Measurements from ENCODE around the gene MT4.

The MT4 gene

DNA sequence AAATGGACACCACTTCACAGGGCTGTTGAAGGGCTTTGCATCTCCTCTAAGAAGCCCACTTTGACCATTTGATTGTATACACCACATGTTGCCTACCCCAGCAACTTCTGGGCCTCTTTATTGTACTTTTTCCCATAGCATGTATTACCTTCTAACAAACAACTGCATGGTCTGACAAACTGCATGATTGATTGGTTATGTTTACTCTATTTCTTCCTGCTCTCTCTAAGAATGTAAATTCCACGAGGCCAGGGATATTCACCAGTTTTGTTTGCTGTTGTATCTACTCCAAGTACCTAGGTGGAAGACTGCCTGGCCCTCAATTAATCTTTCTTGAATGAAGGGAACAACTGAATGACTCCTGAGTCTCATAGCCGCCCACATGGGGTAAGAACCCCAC is 22.8 kb upstream of the MT4 start:
- TF ChIP-seq ZNF112 (tag by site-specific recombination; IDR thresholded peaks at IDR 0.05) (no peak), ZNF558 (tag by site-specific recombination; IDR thresholded peaks at IDR 0.05) (no peak), GFI1B (tag by site-specific recombination; IDR thresholded peaks at IDR 0.05) (no peak), ZNF433 (tag by site-specific recombination; IDR thresholded peaks at IDR 0.05; ENCODE audit: low read depth) (no peak), ZNF777 (tag by site-specific recombination; IDR thresholded peaks at IDR 0.05; ENCODE audit: borderline replicate concordance) (no peak), KLF10 (tag by site-specific recombination; IDR thresholded peaks at IDR 0.05) (no peak), MYNN (tag by site-specific recombination; IDR thresholded peaks at IDR 0.05; ENCODE audit: borderline replicate concordance) (no peak), ZNF341 (tag by site-specific recombination; IDR thresholded peaks at IDR 0.05; ENCODE audit: low read depth) (no peak), ZNF292 (tag by site-specific recombination; IDR thresholded peaks at IDR 0.05; ENCODE audit: borderline replicate concordance, low read depth) (no peak), OVOL3 (tag by site-specific recombination; IDR thresholded peaks at IDR 0.05) (no peak), ZNF16 (tag by site-specific recombination; IDR thresholded peaks at IDR 0.05; ENCODE audit: low read depth) (no peak), ZSCAN30 (tag by site-specific recombination; IDR thresholded peaks at IDR 0.05) (no peak)
- TF ChIP-seq, protein P1, sequence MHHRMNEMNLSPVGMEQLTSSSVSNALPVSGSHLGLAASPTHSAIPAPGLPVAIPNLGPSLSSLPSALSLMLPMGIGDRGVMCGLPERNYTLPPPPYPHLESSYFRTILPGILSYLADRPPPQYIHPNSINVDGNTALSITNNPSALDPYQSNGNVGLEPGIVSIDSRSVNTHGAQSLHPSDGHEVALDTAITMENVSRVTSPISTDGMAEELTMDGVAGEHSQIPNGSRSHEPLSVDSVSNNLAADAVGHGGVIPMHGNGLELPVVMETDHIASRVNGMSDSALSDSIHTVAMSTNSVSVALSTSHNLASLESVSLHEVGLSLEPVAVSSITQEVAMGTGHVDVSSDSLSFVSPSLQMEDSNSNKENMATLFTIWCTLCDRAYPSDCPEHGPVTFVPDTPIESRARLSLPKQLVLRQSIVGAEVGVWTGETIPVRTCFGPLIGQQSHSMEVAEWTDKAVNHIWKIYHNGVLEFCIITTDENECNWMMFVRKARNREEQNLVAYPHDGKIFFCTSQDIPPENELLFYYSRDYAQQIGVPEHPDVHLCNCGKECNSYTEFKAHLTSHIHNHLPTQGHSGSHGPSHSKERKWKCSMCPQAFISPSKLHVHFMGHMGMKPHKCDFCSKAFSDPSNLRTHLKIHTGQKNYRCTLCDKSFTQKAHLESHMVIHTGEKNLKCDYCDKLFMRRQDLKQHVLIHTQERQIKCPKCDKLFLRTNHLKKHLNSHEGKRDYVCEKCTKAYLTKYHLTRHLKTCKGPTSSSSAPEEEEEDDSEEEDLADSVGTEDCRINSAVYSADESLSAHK (tag by site-specific recombination; IDR thresholded peaks at IDR 0.05) = no peak
- TF ChIP-seq, protein P2, sequence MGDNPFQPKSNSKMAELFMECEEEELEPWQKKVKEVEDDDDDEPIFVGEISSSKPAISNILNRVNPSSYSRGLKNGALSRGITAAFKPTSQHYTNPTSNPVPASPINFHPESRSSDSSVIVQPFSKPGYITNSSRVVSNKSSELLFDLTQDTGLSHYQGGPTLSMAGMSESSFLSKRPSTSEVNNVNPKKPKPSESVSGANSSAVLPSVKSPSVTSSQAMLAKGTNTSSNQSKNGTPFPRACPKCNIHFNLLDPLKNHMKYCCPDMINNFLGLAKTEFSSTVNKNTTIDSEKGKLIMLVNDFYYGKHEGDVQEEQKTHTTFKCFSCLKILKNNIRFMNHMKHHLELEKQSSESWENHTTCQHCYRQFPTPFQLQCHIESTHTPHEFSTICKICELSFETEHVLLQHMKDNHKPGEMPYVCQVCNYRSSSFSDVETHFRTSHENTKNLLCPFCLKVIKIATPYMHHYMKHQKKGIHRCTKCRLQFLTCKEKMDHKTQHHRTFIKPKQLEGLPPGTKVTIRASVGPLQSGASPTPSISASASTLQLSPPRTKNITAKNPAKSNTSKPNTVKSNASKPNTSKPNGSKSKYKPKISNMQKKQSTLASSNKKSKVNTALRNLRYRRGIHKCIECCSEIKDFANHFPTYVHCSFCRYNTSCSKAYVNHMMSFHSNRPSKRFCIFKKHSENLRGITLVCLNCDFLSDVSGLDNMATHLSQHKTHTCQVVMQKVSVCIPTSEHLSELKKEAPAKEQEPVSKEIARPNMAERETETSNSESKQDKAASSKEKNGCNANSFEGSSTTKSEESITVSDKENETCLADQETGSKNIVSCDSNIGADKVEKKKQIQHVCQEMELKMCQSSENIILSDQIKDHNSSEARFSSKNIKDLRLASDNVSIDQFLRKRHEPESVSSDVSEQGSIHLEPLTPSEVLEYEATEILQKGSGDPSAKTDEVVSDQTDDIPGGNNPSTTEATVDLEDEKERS (tag by site-specific recombination; IDR thresholded peaks at IDR 0.05) = no peak
- Histone ChIP-seq H3K4me3 (ENCODE audit: low read depth, low read length) (no peak overlapping the region), H3K4me1 (ENCODE audit: control insufficient read depth, insufficient read depth, low read length) (no peaks in the 10 kb centered on the region), H3K27ac (ENCODE audit: extremely low read depth, low read depth, low read length) (no peak overlapping the region), H3K36me3 (ENCODE audit: control insufficient read depth in 2 of 2, insufficient read depth in 1 of 2, low read length in 2 of 2) (no peaks in the 10 kb centered on the region), H3K9me3 (ENCODE audit: control insufficient read depth, insufficient read depth, low read depth, low read length) (no peaks in the 10 kb centered on the region)
- ChIA-PET CTCF (no interaction called here), POLR2A (interaction anchor here (0.5 kb wide), 1 partner anchor 298 kb away, joined by 4 read pairs; no protein-coding TSS in a partner anchor)

DNA sequence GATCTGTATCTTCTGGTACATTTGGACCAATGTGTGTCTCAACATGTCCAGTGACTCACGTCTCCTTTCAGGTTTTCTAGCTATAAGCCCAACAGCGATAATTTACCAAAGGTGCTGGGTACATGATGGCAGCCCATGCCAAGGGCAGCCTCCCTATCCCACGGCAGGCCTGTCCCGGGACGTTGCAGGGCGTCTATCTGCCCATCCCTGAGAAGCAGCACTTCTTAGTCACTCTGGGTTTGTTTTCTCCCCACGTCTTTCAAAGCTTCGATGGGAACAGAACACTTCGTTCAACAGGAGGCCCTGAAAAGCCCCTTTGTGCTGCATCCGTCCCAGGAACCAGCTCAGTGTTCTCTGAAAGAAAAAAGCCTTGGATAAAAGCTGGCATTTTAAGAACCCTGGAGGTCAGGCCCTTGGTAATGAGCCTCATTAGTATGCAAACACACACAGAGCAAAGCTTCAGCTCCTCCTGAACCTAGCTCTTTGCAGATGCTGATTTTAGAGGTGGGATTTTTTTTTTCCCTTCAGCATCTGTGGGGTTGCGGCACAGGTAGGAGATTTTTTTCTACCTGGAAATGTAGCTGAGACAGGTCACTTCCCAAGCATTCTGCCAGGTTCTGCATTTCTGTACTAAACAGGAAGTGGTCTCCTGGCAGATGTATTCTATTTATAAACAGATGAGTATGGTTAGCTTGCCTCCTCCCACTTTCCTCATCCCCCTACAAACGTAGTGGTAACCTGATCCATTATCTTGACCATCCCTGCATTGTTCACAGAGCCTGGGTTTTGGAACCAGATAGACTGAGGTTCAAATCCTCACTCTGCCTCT is 17.5 kb upstream of the MT4 start:
- Histone ChIP-seq H3K36me3 (ENCODE audit: control insufficient read depth in 2 of 2, insufficient read depth in 1 of 2, low read length in 2 of 2) (no peaks in the 10 kb centered on the region), H3K4me3 (ENCODE audit: low read depth, low read length) (no peak overlapping the region), H3K9me3 (ENCODE audit: control insufficient read depth, insufficient read depth, low read depth, low read length) (no peaks in the 10 kb centered on the region), H3K4me1 (ENCODE audit: control insufficient read depth, insufficient read depth, low read length) (0 out of 2 replicates have a peak, but pooled peaks cover 5% of the 10 kb centered on the region), H3K27ac (ENCODE audit: extremely low read depth, low read depth, low read length) (no peak overlapping the region)
- TF ChIP-seq ZSCAN16 (tag by site-specific recombination; IDR thresholded peaks at IDR 0.05) = peak; percentile 89
- TF ChIP-seq ZNF174 (tag by site-specific recombination; IDR thresholded peaks at IDR 0.05) = no peak
- TF ChIP-seq, protein P3, sequence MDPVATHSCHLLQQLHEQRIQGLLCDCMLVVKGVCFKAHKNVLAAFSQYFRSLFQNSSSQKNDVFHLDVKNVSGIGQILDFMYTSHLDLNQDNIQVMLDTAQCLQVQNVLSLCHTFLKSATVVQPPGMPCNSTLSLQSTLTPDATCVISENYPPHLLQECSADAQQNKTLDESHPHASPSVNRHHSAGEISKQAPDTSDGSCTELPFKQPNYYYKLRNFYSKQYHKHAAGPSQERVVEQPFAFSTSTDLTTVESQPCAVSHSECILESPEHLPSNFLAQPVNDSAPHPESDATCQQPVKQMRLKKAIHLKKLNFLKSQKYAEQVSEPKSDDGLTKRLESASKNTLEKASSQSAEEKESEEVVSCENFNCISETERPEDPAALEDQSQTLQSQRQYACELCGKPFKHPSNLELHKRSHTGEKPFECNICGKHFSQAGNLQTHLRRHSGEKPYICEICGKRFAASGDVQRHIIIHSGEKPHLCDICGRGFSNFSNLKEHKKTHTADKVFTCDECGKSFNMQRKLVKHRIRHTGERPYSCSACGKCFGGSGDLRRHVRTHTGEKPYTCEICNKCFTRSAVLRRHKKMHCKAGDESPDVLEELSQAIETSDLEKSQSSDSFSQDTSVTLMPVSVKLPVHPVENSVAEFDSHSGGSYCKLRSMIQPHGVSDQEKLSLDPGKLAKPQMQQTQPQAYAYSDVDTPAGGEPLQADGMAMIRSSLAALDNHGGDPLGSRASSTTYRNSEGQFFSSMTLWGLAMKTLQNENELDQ (tag by site-specific recombination; IDR thresholded peaks at IDR 0.05; ENCODE audit: low read depth) = no peak
- CTCF ChIA-PET = interaction anchor here (0.6 to 1.2 kb wide), 4 partner anchors 30 to 159 kb away, joined by 3 to 6 read pairs (median 5); no protein-coding TSS in a partner anchor
- POLR2A ChIA-PET = interaction anchor here (0.7 kb wide), 1 partner anchor 195 kb away, joined by 5 read pairs; no protein-coding TSS in a partner anchor
